HG03439 (cell line): ENCODE measurements around the gene AK3.

ENCODE experiments used
- ATAC-seq: cut with Tn5 transposase; IDR thresholded peaks from one replicate; pipeline ENCODE4 v1.9.1; 2021; ENCODE audit warnings: mild to moderate bottlenecking, moderate library complexity; ENCODE audit not compliant: unreplicated experiment

Gene AK3

GRCh38 chr9:4750023-4750673, 9.1 kb upstream of the AK3 start:
- no peak for ATAC-seq

DNA sequence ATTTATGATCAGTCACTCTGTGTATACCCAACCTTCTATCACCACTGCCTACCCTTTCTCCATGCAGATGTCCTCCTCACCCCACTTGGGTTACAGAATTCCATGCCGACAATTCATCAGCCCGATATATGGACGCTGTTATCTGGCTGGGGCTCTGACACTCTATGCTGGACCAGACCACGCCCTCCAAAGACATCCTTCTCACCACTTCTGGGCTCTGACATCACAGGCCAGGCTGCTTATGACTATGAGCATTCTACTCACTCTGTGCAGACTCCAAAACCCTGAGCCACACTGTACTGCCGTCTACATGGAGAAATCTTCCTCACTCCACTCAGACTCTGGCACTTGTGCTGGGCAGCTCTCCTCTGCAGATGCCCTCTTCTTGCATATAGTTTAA, 7.6 kb upstream of the AK3 start:
- ATAC-seq, result no peak

GRCh38 chr9:4746278-4747030, 5.5 kb upstream of the AK3 start:
- ATAC-seq, result no peak

DNA sequence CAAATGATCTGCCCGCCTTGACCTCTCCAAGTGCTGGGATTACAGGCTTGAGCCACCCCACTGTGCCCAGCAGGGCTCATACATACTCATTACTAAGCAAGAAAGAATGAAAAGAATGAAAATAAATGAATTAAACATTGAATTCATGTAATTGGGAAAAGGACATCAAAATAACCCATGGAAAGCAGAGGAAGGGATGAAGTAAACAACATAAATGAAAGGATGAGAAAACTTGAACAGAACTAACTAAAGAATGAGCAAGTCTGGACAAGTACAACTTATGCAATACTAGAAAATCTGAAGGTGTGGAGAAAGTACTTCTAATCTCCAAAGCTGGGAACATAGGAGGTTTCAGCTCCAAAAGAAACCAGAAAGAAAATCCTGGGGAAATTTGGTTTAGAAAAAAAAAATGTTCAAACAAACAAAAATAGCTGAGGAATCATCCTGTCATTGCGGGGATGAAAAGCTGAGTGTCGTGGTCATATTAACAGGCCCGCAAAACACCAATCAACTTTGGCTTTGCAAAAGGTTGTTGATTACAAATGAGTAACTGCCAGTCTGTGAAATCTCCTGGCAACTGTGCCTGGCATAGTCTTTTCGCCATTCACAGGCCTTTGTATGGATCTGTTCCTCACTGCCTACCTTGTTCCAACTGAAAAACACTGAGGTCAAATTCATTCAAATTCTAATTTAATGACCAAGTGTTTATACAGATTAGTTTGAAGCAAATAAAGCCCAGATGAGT, 2.3 kb upstream of the AK3 start:
- ATAC-seq, result no peak

- no peak for ATAC-seq
These were observed 1.2 kb upstream of the AK3 start for GRCh38 chr9:4742246-4742645.

DNA sequence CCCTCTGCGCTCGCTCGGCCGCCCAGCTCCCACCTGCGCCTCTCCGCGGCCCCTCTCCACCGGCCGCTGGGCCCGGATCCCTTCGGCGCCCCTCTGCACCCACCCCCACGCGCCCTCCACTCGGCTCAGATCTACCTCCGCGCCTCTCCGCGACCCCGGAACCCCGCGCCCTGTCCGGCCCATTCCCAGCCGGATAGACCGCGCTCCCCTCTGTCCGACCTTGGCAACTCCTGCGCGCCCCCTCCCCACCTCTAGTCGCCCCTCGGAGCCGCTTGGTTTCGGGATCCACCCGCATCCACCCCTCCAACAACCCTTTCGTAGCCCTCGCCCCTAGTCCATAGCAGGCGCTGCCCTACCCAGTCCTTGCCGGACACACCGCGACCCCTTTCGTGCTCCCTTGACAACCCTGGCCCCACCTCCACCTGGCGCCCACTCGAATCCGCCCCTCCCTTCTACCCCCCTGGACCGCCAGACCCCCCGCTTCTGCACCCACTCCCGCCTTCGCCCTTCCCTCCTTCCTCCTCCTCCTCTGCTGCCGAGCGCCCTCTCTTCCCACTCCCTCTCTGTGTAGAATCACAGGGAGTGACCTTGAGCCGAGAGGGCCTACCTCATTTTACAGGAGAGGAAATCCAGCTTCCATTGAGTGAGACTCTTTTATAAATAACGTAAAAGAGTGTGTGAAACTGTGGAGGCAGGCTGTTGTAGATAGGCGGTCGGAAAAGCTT, 525 bp upstream of the AK3 start:
- ATAC-seq, result no peak

DNA sequence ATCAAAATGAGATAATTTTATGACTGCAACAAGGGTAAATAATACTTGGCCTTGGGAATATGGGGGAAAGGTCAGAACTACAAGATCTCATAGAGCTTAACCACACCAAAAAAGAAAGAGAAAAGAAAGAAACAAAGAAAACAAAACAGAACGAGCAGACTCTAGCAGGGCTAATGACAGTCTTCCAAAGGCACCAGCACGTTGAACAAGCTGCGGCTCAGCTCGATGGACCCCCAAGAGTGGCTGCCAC, 689 bp downstream of the AK3 start:
- ATAC-seq, result no peak

- ATAC-seq, result no peak
These were observed 1.2 kb downstream of the AK3 start for GRCh38 chr9:4739587-4740387.

GRCh38 chr9:4738866-4739586, 2.0 kb downstream of the AK3 start:
- no peak for ATAC-seq

GRCh38 chr9:4734150-4734549, 6.9 kb downstream of the AK3 start:
- ATAC-seq, result no peak

DNA sequence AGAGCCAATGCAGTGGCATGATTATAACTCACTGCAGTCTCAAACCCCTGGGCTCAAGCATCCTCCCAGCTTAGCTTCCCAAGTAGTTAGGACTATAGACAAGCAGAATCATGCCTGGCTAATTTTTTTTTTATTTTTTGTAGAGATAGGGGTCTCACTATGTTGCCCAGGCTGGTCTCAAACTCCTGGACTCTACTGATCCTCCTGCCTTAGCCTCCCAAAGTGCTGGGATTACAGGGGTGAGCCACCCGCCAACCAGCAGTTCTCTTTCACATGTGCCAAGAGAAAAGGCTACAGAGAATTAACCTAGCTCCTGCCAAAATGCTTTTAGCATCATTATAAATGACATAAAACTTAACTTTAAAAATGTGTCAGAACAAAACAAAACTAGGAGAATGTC, 8.1 kb downstream of the AK3 start:
- ATAC-seq, result no peak

DNA sequence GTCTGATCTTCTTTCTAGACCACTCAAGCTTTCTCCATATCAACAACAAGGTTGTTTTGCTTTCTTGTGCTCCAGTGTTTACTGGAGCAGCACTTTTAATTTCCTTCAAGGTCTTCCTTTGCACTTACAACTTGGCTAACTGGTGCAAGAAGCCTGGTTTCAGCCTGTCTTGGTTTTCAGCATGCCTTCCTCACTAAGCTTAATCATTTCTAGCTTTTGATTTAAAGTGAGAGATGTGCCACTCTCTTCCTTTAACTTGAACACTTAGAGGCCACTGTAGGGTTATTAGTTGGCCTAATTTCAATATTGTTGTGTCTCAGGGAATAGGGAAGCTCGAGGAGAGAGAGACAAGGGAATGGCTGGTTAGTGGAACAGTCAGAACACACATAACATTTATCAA, 13.4 kb downstream of the AK3 start:
- ATAC-seq, result no peak

- no peak for ATAC-seq
These were observed 15.1 kb downstream of the AK3 start for GRCh38 chr9:4725706-4726442.

DNA sequence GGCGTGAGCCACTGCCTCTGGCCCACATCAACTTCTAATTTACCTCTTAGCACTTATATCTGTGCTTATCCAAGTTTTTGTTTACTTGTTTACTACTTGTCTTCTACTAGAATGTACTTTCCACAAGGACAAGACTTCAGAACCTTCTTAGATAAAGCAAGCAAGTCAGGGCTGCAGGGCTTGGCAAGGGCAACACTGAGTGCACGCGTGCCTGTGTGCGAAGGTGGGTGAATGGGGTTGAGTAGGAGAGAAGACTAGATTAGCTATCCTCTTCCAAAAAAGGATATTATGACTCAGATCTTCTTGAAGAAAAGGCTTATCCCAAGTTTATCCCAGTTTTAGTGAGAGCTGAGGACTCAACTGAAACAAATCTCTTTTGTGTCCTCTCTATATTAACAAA, 19.3 kb downstream of the AK3 start:
- ATAC-seq, result no peak

DNA sequence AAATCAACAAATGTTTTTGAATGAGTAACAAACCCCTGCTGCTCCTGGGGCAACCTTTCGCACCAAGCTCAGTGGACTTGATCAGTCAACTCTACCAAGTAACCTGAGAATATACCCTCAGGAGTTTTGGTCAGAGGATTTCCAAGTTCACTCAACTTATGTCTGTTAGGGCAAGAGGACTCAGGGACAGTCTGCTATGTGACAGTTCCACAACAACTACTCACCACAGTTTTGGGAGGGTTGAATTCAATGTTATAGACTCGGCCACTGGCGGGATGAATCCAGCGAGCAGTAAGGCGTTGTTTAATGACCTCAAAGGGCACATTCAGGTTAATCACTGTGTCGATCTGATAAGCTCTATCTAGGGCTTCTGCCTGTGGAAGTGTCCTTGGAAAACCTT, 22.1 kb downstream of the AK3 start:
- no peak for ATAC-seq

- ATAC-seq, result no peak
These were observed 23.2 kb downstream of the AK3 start for GRCh38 chr9:4717815-4718214.

- no peak for ATAC-seq
These were observed 24.8 kb downstream of the AK3 start for GRCh38 chr9:4716163-4716562.

GRCh38 chr9:4714266-4715016, 26.6 kb downstream of the AK3 start:
- ATAC-seq, result no peak

DNA sequence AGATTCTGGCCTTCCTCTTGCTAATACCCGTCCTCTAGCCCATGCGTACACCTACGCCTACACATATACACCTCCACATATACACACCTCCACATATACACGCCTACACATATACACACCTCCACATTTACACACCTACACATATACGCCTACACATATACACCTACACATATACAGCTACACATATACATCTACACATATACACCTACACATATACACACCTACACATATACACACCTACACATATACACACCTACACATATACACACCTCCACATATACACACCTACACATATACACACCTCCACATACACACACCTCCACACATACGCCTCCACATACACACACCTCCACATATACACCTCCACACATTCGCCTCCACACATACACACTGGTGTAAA, 27.2 kb downstream of the AK3 start:
- no peak for ATAC-seq
